Loucy (cell line): Measurements from ENCODE around the gene SNX27.

Experiments
- H2AFZ ChIP-seq: fragments of 200-600 bp; sonication (generic); 2 replicates; pipeline ENCODE4 v1.6.0; 2016; ENCODE audit warnings: antibody characterized with exemption, mild to moderate bottlenecking, low read length, moderate library complexity
- H3F3A ChIP-seq: fragments of 200-600 bp; 2 replicates; pipeline ENCODE4 v1.6.0; 2016; ENCODE audit warnings: antibody characterized with exemption, low read depth, mild to moderate bottlenecking
- H3K27me3 ChIP-seq: fragments of 200-600 bp; sonication (generic); 2 replicates; pipeline ENCODE4 v1.6.1; 2014; ENCODE audit warnings: low read length, mild to moderate bottlenecking; ENCODE audit not compliant: insufficient read depth, poor library complexity, severe bottlenecking
- H3K36me3 ChIP-seq: fragments of 200-600 bp; sonication (generic); 2 replicates; pipeline ENCODE4 v1.6.1; 2016; ENCODE audit warnings: low read length; ENCODE audit not compliant: insufficient read depth
- H3K4me1 ChIP-seq: fragments of 200-600 bp; sonication (generic); 2 replicates; pipeline ENCODE4 v1.5.1; 2014; ENCODE audit warnings: low read length, mild to moderate bottlenecking; ENCODE audit not compliant: insufficient read depth, poor library complexity, severe bottlenecking
- H3K4me2 ChIP-seq: fragments of 200-600 bp; sonication (generic); 2 replicates; pipeline ENCODE4 v1.6.0; 2014; ENCODE audit warnings: antibody characterized with exemption, low read length, low read depth, mild to moderate bottlenecking; ENCODE audit not compliant: poor library complexity, severe bottlenecking
- H3K4me3 ChIP-seq: fragments of 200-600 bp; sonication (generic); 2 replicates; pipeline ENCODE4 v1.5.1; 2014; ENCODE audit warnings: low read length, mild to moderate bottlenecking, mixed read lengths; ENCODE audit not compliant: poor library complexity, severe bottlenecking
- H3K79me2 ChIP-seq: fragments of 200-600 bp; sonication (generic); 2 replicates; pipeline ENCODE4 v1.6.1; 2014; ENCODE audit warnings: low read length; ENCODE audit not compliant: insufficient read depth
- H3K9ac ChIP-seq: fragments of 200-600 bp; sonication (generic); 2 replicates; pipeline ENCODE4 v1.6.0; 2014; ENCODE audit warnings: mild to moderate bottlenecking, low read depth, low read length, moderate library complexity; ENCODE audit not compliant: poor library complexity, severe bottlenecking
- H3K9me2 ChIP-seq: fragments of 200-600 bp; sonication (generic); replicated peaks from 2 replicates; pipeline ENCODE4 v1.6.1; 2016; ENCODE audit warnings: low read depth, low read length, mixed read lengths
- H3K9me3 ChIP-seq: fragments of 200-600 bp; sonication (generic); 2 replicates; pipeline ENCODE4 v1.6.1; 2014; ENCODE audit warnings: mild to moderate bottlenecking, antibody characterized with exemption, low read length, low read depth; ENCODE audit not compliant: insufficient read depth
- H4K20me1 ChIP-seq: fragments of 200-600 bp; sonication (generic); 2 replicates; pipeline ENCODE4 v1.6.0; 2014; ENCODE audit warnings: antibody characterized with exemption, low read length, mild to moderate bottlenecking; ENCODE audit not compliant: insufficient read depth, poor library complexity, severe bottlenecking
- CTCF ChIP-seq: fragments of 200-600 bp; sonication (generic); conservative IDR thresholded peaks from 2 replicates; pipeline ENCODE4 v1.5.1; 2014; ENCODE audit warnings: mild to moderate bottlenecking, antibody characterized with exemption, low read length
- EZH2phosphoT487 ChIP-seq: fragments of 200-600 bp; IDR thresholded peaks from 2 replicates; pipeline ENCODE4 v1.6.1; 2018; ENCODE audit warnings: antibody characterized with exemption, mild to moderate bottlenecking, moderate library complexity, borderline replicate concordance

SNX27 gene

DNA sequence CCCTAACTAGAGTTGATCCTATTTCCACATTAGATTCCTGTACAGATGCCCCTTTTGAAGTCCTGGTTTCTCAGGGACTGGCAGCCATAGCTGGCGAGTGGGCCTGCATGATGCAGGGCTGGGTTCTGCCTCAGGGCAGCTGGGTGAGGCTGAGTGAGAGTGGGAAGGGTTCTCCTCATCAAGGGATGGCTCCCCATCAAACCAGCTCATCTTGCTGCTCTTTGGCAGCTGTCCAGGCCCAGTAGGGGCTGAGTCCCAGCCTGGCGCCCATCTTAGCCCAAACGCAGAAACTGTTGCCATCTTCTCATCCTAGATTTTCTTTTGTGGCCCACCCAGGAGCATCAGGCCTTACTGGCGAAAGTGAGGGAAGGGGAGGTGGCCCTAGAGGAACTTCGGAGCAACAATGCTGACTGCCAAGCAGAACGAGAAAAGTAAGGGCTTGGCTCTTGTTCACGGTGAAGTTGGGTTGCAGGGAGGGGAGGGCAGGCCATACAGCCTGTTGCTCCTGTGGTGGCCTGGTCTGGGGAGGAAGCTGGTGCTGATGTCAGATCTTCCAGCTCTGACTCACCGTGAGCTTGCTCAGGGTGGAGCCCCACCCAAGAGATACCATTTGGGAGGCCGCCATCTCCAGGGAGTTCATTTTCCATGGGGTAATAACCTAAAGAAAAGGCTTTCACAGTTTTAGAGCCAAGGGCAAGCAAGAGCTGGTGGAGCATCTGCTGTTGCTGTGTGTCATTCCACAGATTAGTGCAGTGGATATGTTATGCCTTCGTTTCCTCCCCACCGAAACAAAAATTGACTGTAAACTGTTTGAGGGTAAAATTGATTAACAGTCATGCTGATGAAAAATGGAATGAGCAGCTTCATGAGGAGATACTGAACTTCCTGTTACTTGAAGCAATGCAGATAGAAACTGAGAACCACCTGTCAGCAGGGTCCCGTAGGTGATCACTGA, 37.0 kb upstream of the SNX27 start:
- Histone ChIP-seq H3K4me1 (no peaks in the 10 kb centered on the region), H4K20me1 (no peaks in the 10 kb centered on the region), H3K9ac (no peak overlapping the region), H2AFZ (no peak overlapping the region), H3K36me3 (no peaks in the 10 kb centered on the region), H3K9me3 (no peaks in the 10 kb centered on the region), H3K4me2 (no peak overlapping the region), H3K27me3 (no peaks in the 10 kb centered on the region), H3K9me2 (no peaks in the 10 kb centered on the region), H3F3A (no peaks in the 10 kb centered on the region), H3K4me3 (no peak overlapping the region), H3K79me2 (no peaks in the 10 kb centered on the region)
- TF ChIP-seq CTCF (no peak), EZH2phosphoT487 (no peak)

DNA sequence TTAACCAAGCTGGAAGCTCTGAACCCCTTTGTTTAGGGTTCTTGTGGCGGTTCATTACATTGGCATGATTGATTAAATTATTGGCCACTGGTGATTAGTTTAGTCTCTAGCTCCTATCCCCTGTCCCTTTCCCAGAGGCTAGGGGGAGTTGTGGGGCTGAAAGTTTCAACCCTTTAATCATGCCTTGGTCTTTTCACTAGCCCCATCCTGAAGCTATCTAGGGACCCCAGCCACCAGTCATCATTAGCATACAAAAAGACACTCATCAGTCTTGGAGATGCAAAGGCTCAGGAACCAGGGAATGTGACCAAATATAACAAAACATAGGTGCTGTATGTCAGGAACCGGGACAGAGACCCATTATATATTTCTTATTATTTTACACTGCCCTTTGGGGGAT, 34.7 kb upstream of the SNX27 start:
- Histone ChIP-seq H3K27me3 (no peaks in the 10 kb centered on the region), H3F3A (no peaks in the 10 kb centered on the region), H2AFZ (no peak overlapping the region)

DNA sequence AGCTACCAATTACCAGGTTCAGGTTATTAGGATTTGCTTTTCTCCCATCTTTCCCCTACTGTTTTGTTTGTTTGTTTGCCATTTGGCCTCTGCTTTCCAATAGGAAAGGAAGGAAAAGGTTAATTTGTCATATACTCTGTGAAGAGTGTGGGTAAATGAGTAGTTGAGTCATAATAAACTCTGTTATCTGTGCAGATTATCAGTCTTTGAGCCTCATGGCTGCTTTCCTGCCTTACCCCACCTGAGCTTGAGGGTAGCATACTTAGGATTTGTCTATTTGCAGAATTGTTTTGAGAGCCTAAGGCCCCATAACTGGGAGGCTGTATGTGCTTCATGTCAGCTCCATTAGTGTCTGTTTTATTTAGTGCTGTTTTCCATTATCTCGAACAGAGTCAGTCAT, 32.9 kb upstream of the SNX27 start:
- Histone ChIP-seq H4K20me1 (no peaks in the 10 kb centered on the region), H3K4me3 (no peak overlapping the region), H3K9me3 (no peaks in the 10 kb centered on the region), H3K9me2 (no peaks in the 10 kb centered on the region), H3K36me3 (no peaks in the 10 kb centered on the region), H3F3A (no peaks in the 10 kb centered on the region), H3K79me2 (no peaks in the 10 kb centered on the region), H3K4me1 (no peaks in the 10 kb centered on the region), H3K4me2 (no peak overlapping the region), H3K9ac (no peak overlapping the region), H3K27me3 (no peaks in the 10 kb centered on the region), H2AFZ (no peak overlapping the region)
- TF ChIP-seq EZH2phosphoT487: no peak
- TF ChIP-seq CTCF: no peak

More for the DNA sequence above, 34.7 kb upstream of the SNX27 start:
- no peaks in the 10 kb centered on the region for H3K9me2 ChIP-seq
- H3K9me3 ChIP-seq: no peaks in the 10 kb centered on the region
- H3K9ac ChIP-seq: no peak overlapping the region
- TF ChIP-seq CTCF: no peak
- no peak for TF ChIP-seq EZH2phosphoT487
- H3K4me1 ChIP-seq: no peaks in the 10 kb centered on the region
- H3K4me2 ChIP-seq: no peak overlapping the region
- no peaks in the 10 kb centered on the region for H4K20me1 ChIP-seq
- no peaks in the 10 kb centered on the region for H3K79me2 ChIP-seq
- H3K36me3 ChIP-seq: no peaks in the 10 kb centered on the region
- H3K4me3 ChIP-seq: no peak overlapping the region
